Mesenteric fat pad (tissue), 1 donor: ENCODE measurements around the gene MAN1C1. TPM values are rescaled to one million over a fixed set of nuclear protein-coding genes. Genes with fewer than 3 reads are reported as not detected.

Experiments
- DNase-seq: peaks from one replicate; pipeline ENCODE4 v3.0.0-alpha.2; 2020; ENCODE audit warnings: low spot score
- total RNA-seq: library from RNA; stranded (reverse); fragmentation: NEBNext Ultra II Directional; extraction: Animal tissue kit (Norgen Biotek cat#: 25700); gene quantifications from one replicate; pipeline ENCODE4 v1.2.1, GENCODE V29; 2021
- donor health status: DM: yes; HTN: yes; CAD: no.

The MAN1C1 gene
- total RNA-seq, 1 donor from 2014 or later, result 21.9 TPM

DNA sequence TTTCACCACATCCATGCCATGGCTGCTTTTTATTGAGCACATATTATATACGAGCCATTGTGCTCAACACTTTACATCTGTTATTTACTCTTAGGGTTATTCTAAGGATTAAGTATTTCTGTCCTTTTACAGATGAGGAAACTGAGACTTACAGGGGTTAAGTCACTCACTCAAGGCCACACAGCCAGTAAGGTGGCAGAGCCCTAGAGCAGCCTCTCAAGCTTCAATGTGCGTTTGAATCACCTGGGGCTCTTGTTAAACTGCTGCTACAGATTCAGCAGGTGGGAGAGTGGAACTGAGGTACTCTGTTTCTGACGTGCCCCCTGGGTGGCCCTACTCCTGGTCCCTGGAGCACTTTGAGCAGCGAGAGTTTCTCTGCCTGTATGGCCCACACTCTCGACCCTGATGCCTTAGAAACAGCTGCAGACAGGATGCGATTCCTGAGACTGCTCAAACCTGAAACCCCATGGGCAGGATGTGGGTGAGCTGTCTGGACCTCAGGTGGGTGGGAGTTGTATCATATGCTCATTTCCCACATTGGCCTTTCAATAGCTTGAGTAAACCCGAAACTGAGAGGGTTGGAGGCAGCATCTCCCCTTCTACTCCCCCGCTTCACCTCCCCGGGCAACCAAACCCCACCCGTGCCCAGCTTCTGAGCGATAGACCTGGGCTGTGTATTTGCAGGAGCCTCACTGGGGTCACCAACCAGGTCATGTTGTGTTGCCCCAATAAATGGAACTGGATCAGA, 59.3 kb downstream of the MAN1C1 start:
- no peak for DNase-seq

GRCh38 chr1:25676488-25676887, 59.9 kb downstream of the MAN1C1 start:
- no peak for DNase-seq

- DNase-seq, result no peak
Observed at GRCh38 chr1:25677193-25677773, 60.7 kb downstream of the MAN1C1 start.

- DNase-seq, result no peak
Observed at GRCh38 chr1:25679171-25679570, 62.6 kb downstream of the MAN1C1 start.

- DNase-seq, result no peak
Observed at GRCh38 chr1:25680701-25681100, 64.1 kb downstream of the MAN1C1 start.

DNA sequence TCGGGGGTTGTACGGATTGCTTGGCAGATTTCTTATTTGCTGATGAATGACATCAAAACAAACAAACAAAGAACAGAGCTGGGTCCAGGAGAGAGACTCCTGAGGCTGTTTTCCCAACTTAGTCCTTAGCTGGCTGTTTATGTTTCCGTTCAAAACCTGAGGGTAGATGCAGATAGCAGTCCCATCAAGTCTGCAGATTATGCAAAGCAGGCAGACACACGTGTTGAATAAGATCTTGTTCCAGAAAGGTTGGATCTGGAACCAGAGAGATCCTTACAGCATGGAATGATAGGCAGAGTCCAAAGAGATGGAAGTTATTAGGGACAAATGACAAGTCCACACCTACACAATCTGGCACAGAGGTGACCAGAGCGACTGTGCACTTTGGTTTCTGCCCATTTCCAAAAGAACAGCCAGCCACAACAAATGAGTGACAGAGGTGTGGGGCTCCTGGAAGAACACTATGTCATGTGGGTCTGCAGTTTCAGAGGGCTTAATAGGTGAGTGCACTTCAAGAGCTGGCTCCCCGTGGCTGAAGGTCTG, 65.5 kb downstream of the MAN1C1 start:
- DNase-seq, result no peak

- no peak for DNase-seq
Observed at GRCh38 chr1:25683177-25683576, 66.6 kb downstream of the MAN1C1 start.

DNA sequence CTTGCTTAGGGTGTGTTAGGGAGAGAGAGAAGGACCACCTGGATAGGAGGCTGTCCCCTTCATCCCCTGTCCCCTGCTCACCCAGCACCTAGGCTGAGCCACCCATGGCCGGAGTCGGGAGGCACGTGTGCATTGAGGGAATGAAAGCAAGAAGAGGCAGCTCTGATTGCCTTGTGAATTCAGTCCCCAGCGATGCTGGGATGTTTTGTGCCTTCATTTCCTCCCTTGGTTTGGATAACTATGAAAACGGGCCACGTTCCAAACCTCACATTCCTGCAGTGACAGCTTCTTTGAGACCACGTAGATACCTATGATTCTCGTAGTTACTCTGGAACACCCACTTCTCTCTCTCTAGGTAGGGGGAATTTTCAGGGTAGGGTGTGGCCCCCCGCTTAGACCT, 67.1 kb downstream of the MAN1C1 start:
- no peak for DNase-seq

DNA sequence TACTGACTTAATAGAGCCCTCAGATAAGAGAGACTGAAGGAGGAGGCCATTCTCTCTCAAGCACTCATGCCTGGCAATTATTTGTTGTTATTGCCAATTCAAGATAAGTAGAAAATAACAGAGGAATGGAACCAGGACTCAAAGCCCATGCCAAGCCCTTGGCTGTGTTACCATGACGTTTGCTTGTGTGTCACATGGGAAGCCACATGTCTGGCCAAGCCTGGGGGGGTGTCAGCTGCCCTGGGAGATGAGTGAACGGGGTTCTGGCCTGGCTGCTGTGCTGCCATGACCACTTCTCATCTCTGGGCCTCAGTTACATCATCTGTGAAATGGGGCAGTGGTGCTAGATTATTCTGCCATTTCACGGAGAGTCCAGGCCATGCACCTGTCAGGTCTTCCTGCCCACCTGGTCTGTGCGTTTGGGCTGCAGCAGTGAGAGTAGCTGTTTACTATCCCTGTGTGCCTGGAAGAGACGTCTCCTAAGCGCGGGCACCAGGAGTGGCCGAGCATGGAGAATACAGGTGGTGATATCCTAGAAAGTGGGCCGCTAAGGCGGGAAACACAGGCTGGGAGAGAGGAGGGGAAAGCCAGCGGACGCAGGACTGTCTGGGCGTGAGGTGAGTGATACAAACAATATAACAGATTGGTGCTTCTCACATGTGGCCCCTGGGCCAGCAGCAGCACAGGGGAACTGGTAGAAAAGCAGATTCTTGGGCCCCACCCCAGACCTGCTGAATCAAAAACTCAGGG, 67.8 kb downstream of the MAN1C1 start:
- DNase-seq, result no peak

DNA sequence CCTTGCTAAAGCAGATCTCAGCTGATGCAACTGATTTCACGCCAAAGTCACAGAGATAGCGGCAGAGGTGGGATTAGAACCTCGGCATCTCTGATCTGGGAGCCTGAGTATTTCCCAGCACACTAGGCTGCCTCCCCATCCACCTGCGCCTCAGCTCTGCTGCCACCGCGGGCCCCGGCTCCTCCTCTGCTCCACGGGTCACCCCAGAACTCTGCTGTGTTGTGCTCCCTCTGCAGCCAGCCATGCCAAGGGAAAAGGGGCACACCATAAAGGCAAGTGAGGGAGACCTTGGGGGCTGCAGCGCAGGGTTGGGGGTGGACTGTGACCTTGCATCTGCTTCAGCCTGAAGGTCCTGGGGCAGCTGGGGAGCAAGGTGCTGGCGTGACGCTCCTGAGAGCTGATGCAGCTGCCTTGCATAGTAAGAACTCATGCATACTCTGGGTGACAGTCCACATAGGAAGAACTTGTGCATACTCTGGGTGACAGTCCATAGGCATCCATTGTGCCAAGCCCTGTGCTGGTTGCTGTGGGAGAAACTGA, 68.7 kb downstream of the MAN1C1 start:
- DNase-seq, result no peak

DNA sequence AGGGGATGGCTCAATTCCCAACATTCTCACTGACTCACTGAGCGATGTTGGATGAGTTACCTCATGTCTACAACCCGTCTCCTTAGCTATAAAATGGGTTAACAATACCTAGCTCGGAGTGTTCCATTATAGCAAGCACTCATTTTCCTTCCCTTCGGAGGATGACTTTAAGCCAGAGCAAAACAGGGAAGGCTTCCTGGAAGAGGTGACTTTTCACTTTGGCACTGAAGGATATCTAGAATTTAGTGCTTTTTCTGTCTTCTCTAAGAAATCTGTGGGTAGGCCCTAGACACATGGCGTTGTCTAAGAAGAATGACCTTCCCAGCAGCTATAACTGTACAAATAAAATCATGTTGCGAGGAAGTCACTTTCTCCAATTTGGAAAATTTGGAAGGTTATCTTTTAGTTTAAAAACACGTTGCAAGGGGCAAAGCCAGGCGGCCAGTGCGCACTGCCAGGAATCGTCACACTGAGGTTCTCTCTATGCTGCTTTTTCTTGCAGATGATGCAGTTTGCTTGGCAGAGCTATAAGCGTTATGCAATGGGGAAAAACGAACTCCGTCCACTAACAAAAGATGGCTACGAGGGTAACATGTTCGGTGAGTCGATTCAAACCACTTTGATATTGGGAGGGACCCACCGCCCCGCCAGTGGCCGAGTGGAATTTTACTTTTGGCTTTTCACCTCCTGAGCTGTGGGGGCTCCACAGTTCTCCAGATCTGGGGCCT, 69.5 kb downstream of the MAN1C1 start:
- DNase-seq, result no peak

DNA sequence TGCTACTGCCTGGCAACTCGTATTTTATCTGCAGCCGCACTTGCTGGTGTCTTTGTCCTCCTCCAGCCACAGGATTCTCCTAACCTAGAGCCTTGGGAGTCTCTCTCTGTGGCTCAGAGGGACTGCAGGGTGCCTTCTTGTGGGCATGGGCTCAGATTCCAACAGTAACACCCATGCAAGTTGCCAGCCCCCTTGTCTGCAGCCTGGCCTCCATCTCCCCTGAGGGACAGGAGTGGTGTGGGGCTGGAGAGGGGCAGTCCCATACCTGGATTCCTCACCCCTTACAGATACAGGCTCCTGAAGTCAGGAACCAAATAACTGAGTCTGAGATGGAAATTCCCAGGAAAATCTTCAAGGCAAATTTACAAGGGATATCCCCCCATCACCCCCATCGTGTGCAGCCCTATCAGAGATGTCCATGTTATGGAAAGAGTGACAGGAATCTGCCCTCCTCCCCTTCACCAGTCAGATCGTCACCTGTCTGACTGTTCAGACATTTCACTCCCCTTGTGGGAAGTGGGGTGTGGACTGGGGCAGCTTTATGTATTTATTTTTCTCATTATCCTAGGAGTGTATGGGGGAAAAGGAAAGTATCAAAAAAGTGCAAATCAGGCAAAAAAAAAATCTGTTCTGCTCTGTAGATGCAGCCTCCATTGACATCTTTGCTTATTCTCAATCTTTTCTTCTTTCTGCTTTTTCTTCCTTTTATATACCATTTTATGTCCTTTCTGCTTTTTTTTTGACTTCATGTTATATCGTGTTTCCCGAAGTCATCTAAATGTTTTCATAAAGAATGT, 70.8 kb downstream of the MAN1C1 start:
- no peak for DNase-seq

GRCh38 chr1:25688390-25689119, 72.0 kb downstream of the MAN1C1 start:
- DNase-seq, result no peak

- DNase-seq, result no peak
Observed at GRCh38 chr1:25689686-25690381, 73.2 kb downstream of the MAN1C1 start.

DNA sequence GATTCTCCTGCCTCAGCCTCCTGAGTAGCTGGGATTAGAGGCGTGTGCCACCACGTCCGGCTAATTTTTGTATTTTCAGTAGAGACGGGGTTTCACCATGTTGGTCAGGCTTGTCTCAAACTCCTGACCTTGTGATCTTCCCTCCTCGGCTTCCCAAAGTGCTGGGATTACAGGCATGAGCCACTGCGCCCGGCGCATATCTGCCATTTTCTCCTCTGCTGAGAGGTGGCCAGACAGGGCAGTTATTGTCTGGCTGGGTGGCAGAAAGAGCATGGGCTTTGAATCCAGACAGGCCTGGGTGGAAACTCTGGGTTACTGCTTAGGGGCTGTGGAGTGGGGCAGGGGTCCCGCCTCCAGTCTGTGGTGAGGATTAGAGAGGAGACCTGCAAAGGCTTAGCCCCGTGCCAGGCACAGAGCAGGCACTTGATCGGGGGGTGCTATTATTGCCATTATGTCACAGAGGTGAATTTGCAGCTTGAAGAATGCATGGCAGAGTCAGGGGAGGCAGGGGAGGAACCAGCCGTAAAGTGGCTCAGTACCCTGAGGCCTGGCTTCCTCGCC, 73.9 kb downstream of the MAN1C1 start:
- peak; percentile 41 for DNase-seq

DNA sequence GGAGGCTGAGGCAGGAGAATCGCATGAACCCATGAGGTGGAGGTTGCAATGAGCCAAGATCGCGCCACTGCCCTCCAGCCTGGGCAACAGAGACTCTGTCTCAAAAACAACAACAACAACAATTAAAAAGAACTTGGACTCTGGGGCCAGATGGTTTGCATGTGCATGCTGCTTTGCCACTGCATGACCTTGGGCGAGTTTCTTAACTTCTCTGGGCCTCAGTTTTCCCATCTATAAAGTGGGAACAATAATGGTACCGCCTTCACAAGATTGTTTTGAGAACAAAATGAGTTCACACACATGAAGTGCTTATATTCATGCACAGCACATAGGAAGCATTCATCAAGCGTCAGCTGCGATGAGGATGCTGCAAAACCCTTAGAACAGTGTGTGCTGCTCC, 74.6 kb downstream of the MAN1C1 start:
- DNase-seq, result no peak

GRCh38 chr1:25692560-25692959, 76.0 kb downstream of the MAN1C1 start:
- no peak for DNase-seq

- peak; percentile 64 for DNase-seq
Observed at GRCh38 chr1:25694167-25695007, 77.8 kb downstream of the MAN1C1 start.
